NOMO-1 (cell line): ENCODE data around the gene COMMD1.
"Not testable (repeated sequence)": the region's sequence is repeated elsewhere in the genome, so short reads cannot be mapped to it uniquely, and the experiment has no call there.

Source experiments
- DNase-seq, 2 experiments: peaks; one replicate each; lab custom pipeline; 2025; ENCODE audit not compliant: unreplicated experiment in 2 of 2; lab: John Stamatoyannopoulos, UW

Gene COMMD1

DNA sequence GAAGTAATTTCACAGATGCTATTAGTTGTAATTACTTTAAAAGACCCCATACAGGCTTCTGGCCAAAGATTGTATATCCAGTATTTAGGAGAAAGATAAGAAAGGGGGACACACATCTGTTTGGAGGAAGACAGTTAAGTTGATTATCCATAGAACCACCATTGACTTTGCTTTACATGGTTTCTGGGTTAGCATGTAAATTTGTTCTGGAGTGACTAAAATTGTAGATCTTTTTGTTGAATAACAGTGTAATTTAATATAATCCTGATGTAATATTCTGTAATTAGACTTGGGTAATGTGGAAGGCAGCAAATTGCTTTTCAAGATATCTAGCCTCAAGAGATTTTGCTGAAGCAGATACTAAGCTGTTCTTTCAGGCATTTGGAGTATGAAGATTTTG, 17.2 kb downstream of the COMMD1 start:
- no peak for DNase-seq

DNA sequence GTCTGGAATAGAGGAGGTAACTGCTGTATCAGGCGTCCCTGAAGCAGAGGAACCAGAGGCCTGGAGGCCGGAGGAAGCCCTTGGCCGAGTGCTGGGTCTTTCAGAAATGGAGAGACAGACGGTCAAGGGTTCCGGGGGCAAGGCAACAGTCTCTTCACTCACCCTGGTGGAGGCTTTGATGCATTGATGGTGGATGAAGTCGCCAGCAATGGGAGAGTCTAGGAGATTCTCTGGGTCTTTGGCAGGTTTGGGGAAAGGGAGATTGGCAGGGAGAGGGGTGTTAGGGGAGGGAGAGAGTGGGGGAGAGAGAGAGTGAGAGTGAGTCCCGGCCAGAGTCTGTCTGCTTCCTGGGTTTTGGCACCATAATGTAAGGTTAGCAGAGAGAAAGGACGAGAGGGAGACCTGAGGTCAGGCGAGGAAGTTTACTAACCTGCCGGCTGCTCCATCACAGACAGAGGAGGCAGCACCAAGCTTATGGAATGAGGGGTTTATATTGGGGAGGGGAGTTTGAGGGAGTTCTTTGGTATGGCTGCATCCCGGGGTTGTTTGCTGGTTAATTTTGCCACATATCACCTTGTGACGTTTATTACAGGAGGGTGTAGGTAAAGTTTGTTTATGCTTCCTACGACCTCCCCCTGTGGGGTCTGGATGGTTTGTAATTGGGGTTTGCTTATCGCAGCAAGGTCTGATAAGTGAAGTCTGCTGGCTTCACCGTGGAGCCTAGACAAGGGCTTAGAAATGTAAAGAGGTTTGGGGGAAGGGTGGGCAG, 19.6 kb downstream of the COMMD1 start:
- DNase-seq, result no peak

DNA sequence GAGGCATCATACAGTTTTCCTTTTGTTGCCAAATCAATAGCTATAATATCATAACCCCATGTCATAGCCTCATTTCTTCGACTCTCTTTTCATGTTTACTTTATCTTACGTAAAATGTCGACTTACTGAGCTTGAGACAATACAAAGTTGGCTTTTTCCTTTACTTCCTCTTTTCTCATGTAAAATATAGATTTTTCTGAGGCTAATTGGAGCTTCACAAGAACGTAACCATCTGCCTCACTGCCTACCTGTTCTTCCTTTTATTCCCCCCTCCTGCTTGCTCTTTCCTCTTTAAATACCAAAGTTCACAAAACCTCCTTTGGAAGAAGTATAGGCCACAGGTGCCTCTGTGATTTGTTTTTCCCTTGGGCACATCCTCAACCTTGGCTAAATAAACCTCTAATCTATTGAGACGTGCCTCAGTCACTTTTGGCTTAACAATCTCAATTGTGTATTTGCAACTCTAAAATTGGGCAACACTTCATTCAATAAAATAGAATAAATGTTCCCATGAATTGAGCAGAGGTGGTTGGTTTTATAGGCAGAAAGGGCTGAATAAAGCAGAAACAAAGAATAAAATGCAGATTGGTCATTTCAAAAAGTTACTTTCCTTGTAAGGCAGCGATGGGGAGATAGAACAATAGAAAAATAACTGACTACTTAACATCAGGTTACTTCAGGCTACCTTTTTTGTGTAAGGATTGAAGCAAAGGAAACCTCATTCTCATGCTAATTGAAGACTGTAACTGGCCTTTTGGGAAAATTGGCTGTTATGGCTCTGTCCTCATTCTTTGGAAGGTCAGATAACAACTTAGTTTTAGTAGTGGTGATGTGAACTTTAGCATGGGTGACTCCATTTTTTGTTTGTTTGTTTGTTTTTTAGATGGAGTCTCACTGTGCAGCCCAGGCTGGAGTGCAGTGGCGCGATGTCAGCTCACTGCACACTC, 21.3 kb downstream of the COMMD1 start:
- peak; percentile 44 to 81 for DNase-seq

DNA sequence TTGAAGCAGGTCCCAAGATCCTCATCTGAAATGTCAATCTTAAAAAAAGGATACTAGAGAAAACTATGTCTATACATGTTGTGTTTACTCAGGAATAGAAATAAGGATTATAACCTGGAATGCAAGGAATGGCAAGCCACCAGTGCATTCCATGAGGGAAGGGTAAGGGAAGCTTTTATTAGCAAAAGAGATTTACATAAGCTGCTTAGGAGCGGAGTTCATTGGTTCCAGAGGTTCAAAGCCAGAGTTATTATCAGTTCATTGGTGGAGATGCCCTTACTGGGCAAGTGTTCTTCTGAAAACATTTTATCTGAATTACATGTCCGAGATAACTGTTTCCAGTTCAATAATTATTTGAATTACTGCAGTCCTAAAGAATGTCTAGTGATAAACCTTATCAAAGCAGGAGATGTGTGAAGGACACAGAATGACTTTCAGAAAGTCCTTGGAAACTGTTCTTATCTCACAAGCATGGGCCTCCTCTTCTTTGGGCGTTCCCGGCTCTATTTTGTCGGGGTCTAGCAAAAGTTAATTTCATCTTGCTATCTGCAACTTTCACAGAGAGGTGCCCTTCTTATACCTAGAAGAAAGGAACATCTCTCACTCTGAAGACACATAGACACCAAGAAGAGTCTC, 23.5 kb downstream of the COMMD1 start:
- no peak for DNase-seq

DNA sequence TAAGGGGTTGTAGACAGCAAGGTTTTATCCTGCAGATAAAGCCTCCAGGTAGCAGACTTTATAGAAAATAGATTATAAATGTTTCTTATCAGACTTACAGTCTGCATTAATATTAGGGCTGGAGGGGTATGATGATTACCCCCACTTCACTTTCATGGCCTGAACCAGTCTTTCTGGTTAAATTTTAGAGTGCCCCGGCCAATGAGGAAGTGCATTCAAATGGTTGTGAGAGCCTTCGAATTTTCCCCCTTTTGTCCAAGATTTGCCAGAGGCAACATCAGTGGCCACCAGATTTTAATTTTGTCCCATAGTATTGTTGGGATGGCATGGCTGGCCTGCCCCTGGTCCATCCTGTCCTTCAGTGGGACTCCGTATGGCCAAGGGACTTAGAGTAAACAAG, 31.6 kb downstream of the COMMD1 start:
- DNase-seq, result no peak

DNA sequence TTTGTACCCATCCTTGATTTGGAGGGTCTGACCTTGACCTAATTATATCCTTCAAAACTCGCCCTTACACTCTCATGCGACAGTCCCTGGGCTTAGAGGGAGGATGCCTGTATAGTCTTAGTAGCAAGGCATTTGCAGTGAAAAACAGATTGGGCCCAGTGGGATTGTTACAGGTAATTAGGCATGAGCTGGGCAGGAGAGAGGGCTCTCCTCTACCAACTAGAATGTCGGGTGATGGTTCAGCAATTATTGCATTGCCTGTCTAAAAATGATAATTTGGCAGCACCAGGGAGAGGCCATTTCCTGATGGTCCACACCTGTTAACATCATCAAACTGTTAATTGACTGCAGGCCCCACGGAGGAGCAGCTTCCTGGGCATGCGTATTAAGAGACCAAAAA, 32.4 kb downstream of the COMMD1 start:
- DNase-seq, result no peak

DNA sequence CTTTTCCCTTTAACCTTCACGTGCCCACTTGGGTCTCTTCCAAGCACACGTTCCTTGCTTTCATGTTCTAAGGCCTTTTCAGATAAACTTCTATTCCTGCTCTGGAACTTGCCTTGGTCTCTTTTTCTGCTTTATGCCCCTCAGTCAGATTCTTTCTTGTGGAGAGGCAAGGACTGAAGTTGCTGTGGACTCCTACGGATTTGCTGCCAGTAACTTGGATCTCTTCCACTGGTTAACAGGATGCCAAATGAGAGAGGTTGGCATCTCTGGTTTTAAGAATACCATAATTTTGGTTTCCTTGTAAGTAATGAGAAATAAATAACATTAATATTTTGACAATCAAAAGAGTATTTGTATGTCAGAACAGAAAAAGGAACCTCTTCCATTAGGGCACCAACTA, 33.0 kb downstream of the COMMD1 start:
- DNase-seq, result no peak

DNA sequence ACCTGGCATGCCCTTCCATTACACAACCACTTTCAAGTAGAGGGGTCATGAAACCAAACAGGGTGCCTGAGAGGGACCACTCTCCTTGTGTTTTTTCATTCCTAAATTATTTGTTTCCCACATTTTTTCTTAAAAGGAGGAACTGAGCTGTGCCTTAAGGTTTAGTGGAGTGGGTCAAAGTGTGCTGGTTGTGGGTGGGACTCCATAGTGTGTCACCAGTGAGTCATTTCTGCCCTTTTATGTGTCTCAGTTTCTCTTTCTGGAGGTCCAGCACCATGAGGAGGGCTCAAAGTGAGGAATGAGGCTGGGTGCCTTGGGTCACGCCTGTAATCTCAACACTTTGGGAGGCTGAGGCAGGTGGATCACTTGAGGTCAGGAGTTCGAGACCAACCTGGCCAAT, 37.8 kb downstream of the COMMD1 start:
- no peak for DNase-seq

DNA sequence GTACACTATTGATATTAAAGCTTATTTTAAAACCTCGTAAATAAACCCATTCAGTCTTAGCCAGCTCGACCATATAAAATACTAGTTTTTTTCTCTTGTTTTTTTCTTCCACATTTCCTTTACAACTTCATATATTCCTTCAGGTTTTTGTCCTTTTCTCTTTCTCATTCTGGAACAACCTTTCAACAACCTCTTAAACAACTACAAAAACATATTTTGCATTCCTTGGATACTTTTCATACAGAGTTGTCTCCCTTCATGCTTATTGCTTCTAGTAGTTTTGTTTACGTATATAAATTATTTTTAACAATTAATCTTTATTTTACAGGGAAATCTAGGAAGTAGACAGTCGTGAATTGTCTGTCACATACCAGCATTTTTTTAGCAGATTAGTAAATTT, 41.2 kb downstream of the COMMD1 start:
- DNase-seq, result no peak

DNA sequence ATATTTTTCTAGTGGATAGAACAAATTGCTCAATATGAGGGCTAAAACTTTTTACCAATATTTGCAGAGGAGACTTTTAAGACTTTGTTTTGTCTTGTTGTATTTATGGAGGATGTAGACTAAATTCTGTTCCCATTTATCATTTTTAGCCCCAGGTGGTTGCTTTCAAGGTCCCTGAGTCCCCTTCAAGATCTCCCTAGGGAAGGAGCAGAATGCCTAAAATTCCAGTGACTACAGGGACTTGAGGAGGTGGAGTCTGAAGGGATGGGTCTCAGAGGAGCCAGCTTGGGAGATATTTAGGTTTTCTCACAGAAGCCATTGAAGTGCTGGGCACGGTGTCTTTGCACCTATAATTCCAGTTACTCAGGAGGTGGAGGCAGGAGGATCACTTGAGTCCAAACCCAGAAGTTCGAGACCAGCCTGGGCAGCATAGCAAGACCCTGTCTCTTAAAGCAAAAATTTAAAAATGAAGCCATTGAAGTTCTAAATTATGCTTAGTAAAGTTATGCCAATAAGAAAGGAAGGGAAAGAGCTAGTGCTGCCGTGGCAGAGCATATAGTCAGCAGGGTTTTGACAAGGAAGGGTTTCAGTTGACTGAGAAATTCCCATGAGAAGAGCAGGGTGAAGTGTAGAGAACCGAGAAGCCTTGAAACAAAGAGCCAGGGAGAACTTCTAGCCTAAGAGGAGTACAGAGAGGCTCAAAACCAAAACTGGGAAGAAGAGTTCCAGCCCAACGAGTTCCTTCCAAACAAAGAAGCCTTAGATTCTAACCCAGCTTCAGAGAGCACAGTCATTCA, 43.4 kb downstream of the COMMD1 start:
- DNase-seq, result no peak

DNA sequence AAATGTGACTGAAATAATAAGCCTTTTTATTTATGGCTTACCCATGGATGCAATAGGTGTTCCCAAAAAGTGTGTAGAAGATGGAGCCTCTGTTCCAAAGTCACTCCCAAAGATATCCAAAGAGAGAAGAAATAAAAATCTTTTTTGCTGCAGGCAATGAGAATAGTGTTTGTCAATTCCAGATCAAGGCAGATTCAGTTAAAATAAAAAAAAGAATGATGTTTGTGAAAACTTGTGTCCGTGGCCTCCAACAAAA, 43.9 kb downstream of the COMMD1 start:
- no peak for DNase-seq

DNA sequence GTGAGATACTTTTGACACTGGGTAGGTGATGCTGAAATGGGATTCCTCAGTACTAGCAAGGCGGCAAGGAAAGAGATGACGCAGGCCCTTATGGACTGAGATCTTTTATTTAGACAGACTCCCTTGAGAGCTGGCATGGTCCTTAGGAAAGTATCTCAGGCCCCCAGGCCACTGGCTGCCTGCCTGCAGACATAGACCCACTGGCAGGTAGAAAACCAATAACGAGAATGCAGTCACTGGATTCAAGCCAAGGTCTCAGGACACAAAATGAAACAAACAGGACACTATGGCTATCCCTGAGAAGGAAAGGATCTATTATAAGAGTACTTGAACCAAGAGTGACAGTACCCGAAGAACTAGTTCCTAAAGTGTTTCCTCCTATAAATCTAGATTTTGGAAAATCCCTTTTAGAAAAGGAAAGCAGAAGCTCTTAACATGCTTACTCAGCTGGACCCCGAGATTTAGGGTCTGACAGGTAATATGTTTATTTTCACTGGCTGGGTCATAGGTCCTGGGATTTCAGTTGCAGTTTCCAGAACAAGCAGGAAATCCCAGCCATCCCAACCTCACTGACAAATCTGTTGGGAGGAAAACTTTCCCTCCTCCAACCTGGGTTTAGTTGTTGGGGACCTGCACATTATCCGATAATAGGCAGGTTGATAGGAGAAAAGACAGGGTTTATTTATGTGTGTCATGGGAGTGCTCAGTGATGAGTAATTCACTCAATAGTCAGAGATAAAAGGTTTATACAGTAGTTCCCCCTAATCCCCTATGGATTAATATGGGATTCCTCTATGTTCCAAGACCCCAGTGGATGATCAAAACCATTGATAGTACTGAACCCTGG, 44.5 kb downstream of the COMMD1 start:
- DNase-seq, result no peak

DNA sequence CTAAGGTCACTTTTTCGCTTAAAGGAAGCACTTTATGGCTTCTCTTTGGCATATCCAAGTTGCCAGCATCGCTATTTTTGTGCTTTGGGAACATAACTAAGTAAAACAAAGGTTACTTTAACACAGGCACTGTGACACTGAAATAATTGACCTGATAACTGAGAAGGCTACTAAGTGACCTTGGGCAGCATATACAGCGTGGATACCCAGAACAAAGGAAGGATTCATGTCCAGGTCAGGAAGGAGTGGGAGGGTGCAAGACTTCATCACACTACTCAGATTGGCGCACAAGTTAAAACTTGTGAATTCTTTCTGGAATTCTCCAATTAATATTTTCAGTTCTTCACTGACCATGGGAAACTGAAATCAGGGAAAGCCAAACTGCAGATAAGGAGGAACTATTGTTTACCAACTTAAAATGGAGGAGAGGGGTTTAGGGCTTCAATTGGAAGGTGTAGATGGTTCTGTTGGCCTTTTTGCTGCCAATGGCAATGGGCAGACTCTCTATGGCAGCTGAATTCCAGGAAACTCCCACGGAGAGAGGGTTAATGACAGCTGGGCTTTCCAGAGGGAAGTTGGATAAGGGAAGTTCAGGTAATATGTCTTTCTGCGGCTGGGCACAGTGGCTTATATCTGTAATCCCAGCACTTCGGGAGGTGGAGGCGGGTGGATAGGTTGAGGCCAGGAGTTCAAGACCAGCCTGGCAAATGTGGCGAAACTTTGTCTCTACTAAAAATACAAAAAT, 45.3 kb downstream of the COMMD1 start:
- DNase-seq, result no peak

DNA sequence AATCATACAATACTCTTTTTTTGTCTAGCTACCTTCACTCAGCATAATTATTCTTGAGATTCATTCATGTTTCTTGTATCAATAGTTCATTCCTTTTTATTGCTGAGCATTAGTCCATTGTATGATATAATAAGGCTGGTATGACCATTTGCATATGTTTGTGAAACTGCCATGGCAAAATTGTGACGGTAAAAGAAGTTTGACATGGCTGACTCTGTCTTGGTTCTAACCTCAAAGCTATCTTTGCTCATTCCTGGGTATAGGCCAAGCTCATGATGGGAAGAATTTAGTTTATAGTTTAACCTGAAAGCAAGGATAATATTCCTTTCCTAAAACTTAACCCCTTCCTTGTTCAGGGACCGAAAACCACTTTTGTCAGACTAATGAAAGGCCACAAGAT, 46.4 kb downstream of the COMMD1 start:
- no peak for DNase-seq

DNA sequence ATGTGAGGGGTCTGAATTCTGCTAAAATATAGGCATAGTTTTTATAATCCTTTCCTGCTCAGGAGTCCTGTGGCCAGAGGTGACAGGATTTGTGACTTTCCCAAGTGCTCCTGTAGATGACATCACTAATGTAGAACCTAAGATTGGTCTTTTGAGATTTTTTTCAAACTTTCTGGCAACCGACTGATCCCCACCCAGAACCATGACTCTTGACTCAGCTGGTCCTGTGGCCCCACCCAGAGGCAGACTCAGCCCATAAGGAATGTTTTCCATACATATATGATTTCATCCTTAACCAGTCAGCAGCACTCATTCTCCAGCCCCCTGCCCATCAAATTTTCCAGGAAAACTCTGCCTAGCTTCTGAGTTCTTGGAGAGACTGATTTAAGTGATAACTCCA, 46.8 kb downstream of the COMMD1 start:
- DNase-seq, result no peak

DNA sequence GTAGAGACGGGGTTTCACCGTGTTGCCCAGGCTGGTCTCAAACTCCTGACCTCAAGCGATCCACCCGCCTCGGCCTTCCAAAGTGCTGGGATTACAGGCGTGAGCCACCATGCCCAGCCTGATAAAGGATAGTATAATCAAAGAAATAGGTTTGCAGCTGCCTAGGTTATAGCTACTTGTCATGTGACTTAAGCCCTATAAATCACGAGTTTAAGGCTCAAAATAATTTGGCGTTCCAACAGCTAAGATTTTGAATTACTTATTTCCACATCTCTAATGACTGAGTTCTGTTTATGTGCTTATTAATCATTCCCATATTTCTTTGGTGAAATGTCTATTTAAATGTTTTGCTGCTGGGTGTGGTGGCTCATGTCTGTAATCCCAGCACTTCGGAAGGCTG, 49.4 kb downstream of the COMMD1 start:
- not testable (repeated sequence) for DNase-seq

DNA sequence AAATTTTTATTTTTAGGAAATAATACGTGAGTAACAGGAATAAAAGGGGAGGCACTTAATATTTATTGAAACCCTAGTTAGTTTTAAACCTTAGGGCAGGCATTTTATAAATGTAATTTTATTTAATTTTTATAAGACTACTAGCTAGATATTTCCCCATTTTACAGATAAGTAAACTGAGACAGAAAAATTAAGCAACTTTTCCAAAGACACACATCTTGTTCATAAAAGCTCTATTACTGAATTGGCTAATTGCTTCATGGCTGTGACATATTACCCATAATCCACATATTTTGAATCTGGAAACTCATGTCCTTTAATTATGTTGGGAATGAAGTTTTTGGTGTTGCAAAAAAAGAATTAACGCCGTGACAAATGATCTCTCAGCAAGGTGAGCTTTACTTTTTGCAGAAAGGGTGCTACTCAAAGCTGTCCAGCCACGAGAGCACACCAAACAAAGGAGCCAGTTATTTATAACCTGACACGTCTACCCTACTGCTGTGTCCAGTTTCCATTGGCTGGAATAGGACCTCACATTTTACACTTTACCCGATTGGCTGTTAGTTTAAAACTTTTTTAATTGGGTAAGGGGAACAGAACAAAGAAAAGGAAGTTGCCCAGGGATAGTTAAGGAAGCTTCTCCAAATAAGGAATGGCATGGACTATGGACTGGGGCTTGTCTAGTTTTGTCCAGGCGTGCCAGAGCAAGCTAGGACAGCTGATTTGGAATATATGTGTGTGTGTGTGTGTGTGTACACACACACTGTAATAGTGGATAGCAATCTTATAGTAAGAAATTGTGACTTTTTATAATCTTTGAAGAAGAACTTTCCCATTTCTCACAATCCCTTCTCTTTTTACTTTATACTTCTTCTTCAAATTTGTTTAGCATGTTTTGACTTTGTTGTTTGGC, 54.2 kb downstream of the COMMD1 start:
- no peak for DNase-seq

DNA sequence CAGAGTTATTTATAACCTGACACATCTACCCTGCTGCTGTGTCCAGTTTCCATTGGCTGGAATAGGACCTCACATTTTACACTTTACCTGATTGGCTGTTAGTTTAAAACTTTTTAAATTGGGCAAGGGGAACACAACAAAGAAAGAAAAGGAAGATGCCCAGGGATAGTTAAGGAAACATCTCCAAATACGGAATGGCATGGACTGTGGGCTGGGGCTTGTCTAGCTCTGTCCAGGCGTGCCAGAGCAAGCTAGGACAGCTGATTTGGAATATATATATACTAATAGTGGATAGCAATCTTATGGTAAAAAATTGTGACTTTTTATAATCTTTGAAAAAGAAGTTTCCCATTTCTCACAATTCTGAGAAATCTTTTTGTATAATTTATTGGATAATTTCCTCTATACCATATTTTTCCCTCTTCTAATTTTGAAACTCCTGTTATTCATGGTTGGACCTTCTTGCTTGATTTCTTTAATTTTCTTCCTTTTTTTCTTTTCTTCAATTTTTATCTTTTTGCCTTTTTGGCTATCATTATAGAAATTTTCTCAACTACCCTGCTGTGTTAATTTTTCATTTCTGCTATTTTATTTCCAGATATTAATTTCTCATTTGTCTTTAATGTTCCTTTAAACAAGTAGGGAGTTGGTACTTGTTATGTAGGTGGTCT, 55.9 kb downstream of the COMMD1 start:
- no peak for DNase-seq
